GDM1 (cell line): ENCODE measurements around the gene JUP.

Experiments used
- DNase-seq: peaks from one replicate; lab custom pipeline; 2025; lab: John Stamatoyannopoulos, UW

The JUP gene

DNA sequence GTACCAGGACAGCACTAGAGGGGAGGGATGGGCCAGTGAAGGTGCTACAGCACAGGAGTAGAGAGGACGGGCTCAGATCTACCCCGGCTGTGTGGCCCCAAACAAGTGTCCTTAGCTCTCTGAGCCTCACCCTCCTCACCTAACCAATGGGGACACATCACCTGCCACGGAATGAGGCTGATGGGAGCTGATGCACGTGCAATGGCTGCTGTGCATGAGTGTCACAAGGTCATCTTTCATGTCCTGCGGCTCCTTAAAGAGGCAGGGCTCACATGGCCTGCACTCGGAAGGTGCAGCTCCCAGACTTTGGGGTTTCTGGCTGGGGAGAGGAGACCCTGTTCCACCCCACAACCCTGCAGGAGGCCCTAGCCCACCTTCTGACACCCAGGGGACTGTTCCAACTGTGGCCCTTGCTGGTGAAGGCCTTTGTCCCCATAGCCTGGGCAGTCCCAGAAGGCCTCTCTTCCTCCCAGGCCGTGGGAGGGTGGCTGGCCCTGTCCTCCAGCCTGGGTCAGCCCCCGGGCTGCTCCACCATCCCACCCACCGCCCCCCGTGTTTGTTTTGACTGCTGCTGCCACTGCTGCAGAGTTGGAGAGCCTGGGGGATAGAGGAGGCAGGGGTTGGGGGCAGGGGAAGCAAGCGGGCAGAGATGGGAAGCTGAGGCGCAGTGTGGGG lies 62.6 kb downstream of the JUP start:
- DNase-seq = no peak

DNA sequence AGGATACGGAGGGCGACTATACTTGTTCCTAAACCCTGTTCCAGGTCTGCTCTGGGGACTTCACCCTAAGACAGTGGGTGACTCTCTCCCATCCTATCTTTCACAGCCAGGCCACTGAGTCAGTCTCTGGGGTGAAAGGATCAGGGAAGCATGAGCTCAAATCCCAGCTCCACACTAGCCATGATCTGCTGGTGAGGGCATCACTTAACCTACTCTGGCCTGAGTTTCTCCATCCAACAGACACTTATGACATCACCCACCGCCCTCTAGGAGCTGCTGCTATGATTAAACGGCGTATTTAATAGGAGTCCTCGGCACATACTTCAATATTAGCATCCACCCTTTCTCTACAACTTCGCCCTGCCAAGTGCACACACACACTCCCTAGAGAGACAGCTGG lies 64.3 kb downstream of the JUP start:
- DNase-seq = no peak

DNA sequence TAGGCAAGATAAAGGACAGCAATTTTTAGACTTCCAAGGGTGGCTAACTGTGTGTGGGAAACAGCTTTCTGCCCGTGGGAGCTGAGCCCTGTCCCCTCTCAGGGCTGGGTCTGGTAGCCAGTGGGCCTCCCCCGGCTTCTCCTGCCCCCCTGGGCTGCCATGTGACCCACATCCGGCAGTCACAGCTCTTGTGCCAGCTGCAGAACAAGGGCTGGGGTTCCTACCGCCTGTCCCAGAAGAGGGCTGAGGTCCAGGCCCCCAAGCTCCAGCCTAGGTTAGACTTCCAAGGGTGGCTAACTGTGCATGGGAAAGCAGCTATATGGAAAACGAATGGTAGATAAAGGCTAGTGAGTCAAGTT lies 68.2 kb downstream of the JUP start:
- no peak for DNase-seq

DNA sequence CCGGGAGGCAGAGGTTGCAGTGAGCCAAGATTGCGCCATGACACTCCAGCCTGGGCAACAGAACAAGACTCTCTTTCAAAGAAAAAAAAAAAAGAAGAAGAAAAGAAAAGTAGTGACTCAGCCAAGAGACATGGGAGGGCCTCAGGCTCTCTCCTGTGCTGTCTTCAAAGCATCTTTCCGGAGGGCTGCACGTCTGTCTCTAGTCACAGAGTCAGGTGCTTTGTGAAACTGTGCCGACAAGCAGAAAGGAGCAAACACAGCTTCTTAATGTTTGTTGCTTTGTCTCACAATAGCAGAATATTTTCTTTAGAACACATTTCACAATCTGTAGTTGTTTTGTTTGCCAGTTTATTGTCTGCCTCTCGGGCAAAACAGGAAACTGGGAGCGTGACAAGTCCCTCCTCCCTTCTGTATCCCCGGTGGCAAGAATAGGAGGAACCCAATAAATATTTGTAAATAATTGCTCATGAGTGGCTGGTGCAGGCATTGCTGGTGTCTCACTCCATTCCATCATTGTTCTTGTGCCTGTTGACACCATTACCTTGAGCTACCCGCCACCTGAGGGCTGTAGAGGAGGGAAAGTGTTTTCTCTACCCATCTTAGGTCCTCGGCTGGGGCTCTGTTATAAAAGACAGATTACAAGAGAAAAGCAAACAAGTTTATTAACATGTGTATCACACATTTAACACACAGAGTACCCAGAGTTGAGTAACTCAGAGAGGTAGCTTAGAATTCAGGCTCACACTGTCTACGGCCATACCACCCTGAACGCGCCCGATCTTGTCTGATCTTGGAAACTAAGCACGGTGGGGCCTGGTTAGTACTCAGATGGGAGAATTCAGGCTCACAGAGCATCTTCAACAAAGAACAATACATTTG lies 68.9 kb downstream of the JUP start:
- DNase-seq = no peak

DNA sequence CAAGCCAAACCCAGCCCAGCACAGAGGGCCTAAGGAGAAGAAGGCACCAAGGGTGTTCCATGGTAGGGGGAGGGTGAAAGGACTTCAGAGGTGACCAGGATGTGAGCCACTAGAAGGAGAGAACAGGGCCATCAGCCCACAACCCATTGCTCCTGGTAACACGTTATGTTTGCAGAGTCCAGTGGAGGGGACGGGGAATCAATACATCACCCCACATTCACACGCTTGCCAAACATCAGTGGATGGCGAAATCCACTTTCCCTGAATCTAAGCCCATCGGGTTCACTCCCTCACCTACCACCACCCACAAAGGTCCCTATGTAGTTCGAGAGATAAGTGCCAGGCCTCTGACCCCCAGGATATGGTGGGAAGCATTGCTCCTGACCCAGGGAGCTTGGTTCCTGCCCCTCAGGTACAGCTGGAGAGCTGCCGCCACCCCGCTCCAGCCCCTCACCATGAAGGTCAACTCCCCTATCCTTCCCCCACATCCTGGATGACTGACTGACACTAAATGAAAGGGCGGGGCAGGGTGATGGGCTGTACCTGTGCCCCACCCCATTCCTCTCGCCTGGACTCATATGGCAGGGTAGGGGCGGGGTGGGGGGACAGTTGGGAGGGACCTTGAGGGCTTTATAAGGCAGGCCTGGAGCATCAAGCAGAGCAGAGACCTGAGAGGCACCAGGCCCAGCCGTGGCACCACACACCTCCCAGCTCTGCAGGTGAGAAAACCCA lies 74.7 kb downstream of the JUP start, which contains the start of gene GAST:
TSS of gene GAST (plus strand) at position 663 of the 732 bp plus-strand sequence. CDS start 3,106 bp downstream, outside the sequence.
- no peak for DNase-seq

DNA sequence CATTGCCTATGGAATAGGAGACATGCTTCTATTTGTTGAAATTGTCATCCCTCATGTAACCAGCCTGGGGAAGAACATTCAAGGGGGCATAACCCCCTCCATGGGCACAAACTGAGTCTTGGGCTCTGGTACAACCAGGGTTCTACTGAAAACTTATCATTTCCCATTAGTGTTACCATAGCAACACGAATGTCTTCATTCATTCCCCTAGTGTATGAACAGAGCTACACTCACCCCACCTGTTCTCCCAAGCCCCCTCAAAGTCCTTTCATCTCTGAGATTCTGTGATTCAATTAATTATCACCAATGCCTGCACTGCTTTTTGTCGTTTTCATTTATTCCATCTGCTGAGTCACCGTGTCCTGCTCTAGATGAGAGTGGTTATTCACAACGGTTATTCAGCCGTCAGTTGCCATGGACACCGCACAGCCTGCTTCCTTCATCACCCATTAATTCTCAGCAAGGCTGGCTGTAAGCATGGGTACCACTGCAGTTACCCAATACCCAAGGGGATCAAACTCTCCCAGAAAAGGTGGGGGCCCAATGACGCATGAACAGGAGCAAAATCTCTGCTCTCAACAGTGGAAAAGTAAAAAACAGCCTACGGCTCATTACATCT lies 75.9 kb downstream of the JUP start:
- DNase-seq = no peak

DNA sequence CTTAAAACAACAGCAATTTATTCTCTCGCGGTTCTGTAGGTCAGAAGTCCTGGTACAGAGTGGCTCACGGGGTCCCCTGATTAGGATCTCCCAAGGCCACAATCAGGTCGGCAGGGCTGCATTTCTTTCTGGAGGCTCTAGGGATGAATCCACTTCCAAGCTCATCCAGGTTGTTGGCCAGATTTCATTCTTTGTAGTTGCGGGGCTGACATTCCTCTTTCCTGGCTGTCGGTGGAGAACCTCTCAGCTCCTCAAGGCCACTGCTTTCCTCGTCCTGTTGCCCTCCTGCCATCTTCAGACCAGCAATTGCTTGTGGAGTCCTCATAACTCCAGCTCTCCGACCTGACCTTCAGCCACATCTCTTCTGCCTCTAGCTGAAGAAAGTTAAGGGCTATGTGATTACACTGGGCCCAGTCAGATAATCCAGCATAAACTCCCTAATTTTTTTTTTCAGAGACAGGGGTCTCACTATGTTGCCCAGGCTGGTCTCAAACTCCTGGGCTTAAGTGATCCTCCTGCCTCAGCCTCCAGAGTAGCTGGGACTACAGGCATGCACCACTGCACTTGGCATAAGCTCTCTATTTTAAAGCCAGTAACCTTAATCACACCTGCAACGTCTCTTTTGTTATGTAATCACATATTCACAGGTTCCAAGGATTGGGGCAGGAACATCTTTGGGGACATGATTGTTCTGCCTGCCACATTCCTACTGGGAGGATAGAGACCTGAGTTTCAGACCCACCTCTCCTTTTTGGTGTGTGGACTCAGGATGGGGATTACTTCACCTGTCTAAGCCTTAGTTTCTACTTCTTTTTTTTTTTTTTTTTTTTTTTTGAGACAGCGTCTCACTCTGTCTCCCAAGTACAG lies 78.5 kb downstream of the JUP start:
- DNase-seq = no peak

DNA sequence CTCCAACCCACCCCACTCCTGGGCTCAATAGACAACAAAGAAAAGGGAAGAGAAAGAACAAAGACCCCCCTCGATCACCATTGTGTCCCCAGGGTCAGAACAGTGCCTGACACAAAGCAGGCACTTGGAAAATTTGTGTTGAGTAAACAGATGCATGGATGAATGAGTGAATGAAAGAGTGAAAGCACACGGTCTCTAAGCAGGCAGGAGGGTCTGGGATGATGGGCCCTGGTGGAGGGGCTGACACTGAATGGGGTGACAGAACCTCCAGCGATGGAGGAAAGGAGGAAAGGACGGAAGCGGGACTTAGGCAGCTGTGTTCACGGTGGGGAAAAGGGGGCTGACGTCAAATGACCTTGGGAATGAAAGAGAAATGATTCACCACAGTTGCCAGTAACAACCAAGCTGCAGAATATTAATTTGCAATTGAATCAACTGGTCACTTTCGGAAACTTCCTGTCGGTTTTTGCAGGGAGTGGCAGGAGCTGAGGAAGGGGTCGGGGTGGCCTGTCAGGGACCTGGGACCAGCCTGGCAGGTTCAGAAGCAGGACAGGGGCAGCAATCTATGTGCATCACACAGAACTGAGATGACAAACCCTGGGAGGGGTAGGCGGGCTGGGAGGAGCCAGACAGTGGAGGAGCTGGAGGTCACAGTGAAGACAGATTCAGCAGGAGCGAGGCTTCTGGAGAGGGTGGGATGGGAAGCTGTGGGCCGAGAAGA lies 81.1 kb downstream of the JUP start:
- DNase-seq = no peak
